Measurements from ENCODE around the gene GCNT1.
"Not testable (repeated sequence)": the region's sequence is repeated elsewhere in the genome, so short reads cannot be mapped to it uniquely, and the experiment has no call there.

Gene GCNT1

DNA sequence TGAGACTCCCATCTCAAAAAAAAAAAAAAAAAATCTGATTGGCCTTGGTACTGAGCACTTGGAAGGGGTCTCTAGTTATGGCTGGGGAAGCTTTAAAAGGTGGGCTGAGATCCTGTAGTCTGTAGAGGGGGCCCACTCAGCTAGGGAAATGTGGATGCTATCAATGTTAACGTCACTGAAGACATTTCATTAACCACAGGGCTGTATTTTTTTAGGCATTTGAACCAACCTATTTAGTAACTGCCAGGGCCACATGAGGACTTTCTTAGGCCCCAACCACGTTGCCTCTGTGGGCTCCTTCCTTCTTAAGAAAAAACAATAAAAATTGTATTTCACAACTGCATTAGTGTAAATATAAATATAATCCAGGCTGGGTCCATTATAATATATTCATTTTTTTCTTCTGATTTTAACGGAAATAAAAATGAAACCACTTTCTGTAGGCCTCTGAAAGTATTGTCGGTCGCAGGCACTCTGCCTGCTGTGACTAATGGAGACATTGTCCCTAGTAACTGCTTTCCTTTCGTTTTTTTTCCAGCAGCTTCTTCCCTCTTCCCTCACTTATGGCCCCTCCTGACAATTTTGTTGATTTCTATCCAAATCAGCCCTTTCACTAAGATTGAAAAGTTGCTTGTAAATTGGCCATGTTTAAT is 71.6 kb downstream of the GCNT1 start:
- Histone ChIP-seq H3K4me2 (ENCODE audit: low read depth, low read length, poor library complexity, severe bottlenecking) (peak overlapping the region; percentile 44), H3K9ac (ENCODE audit: low read depth, low read length, poor library complexity, severe bottlenecking) (peak overlapping the region; percentile 44), H3K9me2 (replicated peaks; ENCODE audit: low read depth, low read length) (no peaks in the 10 kb centered on the region), H2AFZ (ENCODE audit: low read length) (peak overlapping the region; percentile 61), H3F3A (ENCODE audit: low read depth) (no peaks in the 10 kb centered on the region), H3K4me1 (ENCODE audit: insufficient read depth, low read length, poor library complexity, severe bottlenecking) (peaks cover 29% of the 10 kb centered on the region), H3K79me2 (ENCODE audit: insufficient read depth, low read length) (no peaks in the 10 kb centered on the region), H3K4me3 (ENCODE audit: low read length, poor library complexity, severe bottlenecking) (no peak overlapping the region), H3K9me3 (ENCODE audit: insufficient read depth, low read depth, low read length) (no peaks in the 10 kb centered on the region), H3K27me3 (ENCODE audit: insufficient read depth, low read length, poor library complexity, severe bottlenecking) (no peaks in the 10 kb centered on the region), H3K36me3 (ENCODE audit: insufficient read depth, low read length) (no peaks in the 10 kb centered on the region), H4K20me1 (ENCODE audit: insufficient read depth, low read length, poor library complexity, severe bottlenecking) (no peaks in the 10 kb centered on the region)
- TF ChIP-seq, protein P1, sequence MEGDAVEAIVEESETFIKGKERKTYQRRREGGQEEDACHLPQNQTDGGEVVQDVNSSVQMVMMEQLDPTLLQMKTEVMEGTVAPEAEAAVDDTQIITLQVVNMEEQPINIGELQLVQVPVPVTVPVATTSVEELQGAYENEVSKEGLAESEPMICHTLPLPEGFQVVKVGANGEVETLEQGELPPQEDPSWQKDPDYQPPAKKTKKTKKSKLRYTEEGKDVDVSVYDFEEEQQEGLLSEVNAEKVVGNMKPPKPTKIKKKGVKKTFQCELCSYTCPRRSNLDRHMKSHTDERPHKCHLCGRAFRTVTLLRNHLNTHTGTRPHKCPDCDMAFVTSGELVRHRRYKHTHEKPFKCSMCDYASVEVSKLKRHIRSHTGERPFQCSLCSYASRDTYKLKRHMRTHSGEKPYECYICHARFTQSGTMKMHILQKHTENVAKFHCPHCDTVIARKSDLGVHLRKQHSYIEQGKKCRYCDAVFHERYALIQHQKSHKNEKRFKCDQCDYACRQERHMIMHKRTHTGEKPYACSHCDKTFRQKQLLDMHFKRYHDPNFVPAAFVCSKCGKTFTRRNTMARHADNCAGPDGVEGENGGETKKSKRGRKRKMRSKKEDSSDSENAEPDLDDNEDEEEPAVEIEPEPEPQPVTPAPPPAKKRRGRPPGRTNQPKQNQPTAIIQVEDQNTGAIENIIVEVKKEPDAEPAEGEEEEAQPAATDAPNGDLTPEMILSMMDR (conservative IDR thresholded peaks at IDR 0.05; ENCODE audit: low read length): no peak

DNA sequence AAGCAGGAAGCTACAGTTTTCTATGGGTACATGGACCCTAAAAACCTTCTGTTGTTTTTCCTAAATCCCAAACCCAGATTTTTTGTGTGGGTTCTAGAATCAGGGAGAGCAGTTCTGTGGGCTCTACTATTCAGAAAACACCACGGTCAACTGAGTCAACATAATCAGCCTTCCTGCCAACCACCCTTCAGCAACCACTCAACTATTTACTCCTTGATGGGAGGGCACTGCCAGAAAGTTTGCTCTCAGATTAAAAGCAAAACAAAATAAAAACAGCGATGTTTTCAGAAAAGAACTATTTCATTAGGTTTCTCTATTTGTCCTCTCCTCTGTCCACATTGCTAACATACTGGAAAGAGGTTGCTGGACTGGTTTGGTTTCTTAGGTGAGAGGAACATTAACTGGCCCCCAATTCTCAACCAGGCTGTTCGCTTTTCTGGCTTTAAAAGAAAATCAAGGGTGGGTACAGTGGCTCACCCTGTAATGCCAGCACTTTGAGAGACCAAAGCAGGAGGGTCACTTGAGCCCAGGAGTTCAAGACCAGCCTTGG is 72.3 kb downstream of the GCNT1 start:
- Histone ChIP-seq H4K20me1 (ENCODE audit: insufficient read depth, low read length, poor library complexity, severe bottlenecking) (no peaks in the 10 kb centered on the region), H3K79me2 (ENCODE audit: insufficient read depth, low read length) (no peaks in the 10 kb centered on the region), H3K9me2 (replicated peaks; ENCODE audit: low read depth, low read length) (no peaks in the 10 kb centered on the region), H3K9ac (ENCODE audit: low read depth, low read length, poor library complexity, severe bottlenecking) (no peak overlapping the region), H3K4me2 (ENCODE audit: low read depth, low read length, poor library complexity, severe bottlenecking) (no peak overlapping the region), H3K36me3 (ENCODE audit: insufficient read depth, low read length) (no peaks in the 10 kb centered on the region), H3F3A (ENCODE audit: low read depth) (no peaks in the 10 kb centered on the region), H3K27me3 (ENCODE audit: insufficient read depth, low read length, poor library complexity, severe bottlenecking) (no peaks in the 10 kb centered on the region), H3K4me3 (ENCODE audit: low read length, poor library complexity, severe bottlenecking) (no peak overlapping the region), H2AFZ (ENCODE audit: low read length) (0 out of 2 replicates have a peak overlapping the region, but pooled peaks have one; percentile 0), H3K9me3 (ENCODE audit: insufficient read depth, low read depth, low read length) (no peaks in the 10 kb centered on the region), H3K4me1 (ENCODE audit: insufficient read depth, low read length, poor library complexity, severe bottlenecking) (peaks cover 31% of the 10 kb centered on the region)
- no peak for TF ChIP-seq EZH2phosphoT487 (IDR thresholded peaks at IDR 0.05; ENCODE audit: borderline replicate concordance)
- TF ChIP-seq, protein P1 (conservative IDR thresholded peaks at IDR 0.05; ENCODE audit: low read length): no peak

- H3K4me3 ChIP-seq (ENCODE audit: low read length, poor library complexity, severe bottlenecking); H2AFZ ChIP-seq (ENCODE audit: low read length); H3K36me3 ChIP-seq (ENCODE audit: insufficient read depth, low read length); H3K79me2 ChIP-seq (ENCODE audit: insufficient read depth, low read length); H3K9me3 ChIP-seq (ENCODE audit: insufficient read depth, low read depth, low read length); H3K9me2 ChIP-seq (replicated peaks; ENCODE audit: low read depth, low read length); H3K27me3 ChIP-seq (ENCODE audit: insufficient read depth, low read length, poor library complexity, severe bottlenecking); H4K20me1 ChIP-seq (ENCODE audit: insufficient read depth, low read length, poor library complexity, severe bottlenecking); H3K9ac ChIP-seq (ENCODE audit: low read depth, low read length, poor library complexity, severe bottlenecking); H3F3A ChIP-seq (ENCODE audit: low read depth): not testable (repeated sequence)
- Histone ChIP-seq H3K4me2 (ENCODE audit: low read depth, low read length, poor library complexity, severe bottlenecking) (peak overlapping the region; percentile 10), H3K4me1 (ENCODE audit: insufficient read depth, low read length, poor library complexity, severe bottlenecking) (peaks cover 31% of the 10 kb centered on the region)
Measured at GRCh38 chr9:76532877-76533276, 73.9 kb downstream of the GCNT1 start.

DNA sequence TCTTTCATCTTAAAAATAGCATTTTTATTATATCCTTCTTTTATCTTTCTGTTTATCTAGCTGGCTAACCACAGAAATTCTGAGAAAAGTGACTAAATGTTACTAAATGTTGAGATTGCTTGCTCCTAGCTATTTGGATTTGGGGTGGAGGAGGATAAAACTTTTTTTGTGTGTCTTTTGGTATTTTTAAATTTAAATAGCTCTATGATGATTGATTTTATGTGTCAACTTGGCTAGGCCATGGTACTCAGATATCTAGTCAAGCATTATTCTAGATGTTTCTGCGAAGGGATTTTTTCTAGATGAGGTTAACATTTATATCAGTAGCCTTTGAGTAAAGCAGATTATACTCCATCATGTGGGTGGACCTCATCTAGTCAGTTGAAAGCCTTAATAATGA is 75.0 kb downstream of the GCNT1 start:
- no peak overlapping the region for H3K4me2 ChIP-seq (ENCODE audit: low read depth, low read length, poor library complexity, severe bottlenecking)

More for the DNA sequence above, 75.0 kb downstream of the GCNT1 start:
- TF ChIP-seq EZH2phosphoT487 (IDR thresholded peaks at IDR 0.05; ENCODE audit: borderline replicate concordance): no peak
- TF ChIP-seq, protein P1 (conservative IDR thresholded peaks at IDR 0.05; ENCODE audit: low read length): no peak
- Histone ChIP-seq H3K9ac (ENCODE audit: low read depth, low read length, poor library complexity, severe bottlenecking) (no peak overlapping the region), H3K9me2 (replicated peaks; ENCODE audit: low read depth, low read length) (no peaks in the 10 kb centered on the region), H3K9me3 (ENCODE audit: insufficient read depth, low read depth, low read length) (no peaks in the 10 kb centered on the region), H3K27me3 (ENCODE audit: insufficient read depth, low read length, poor library complexity, severe bottlenecking) (no peaks in the 10 kb centered on the region), H4K20me1 (ENCODE audit: insufficient read depth, low read length, poor library complexity, severe bottlenecking) (no peaks in the 10 kb centered on the region), H3F3A (ENCODE audit: low read depth) (no peaks in the 10 kb centered on the region), H3K4me3 (ENCODE audit: low read length, poor library complexity, severe bottlenecking) (no peak overlapping the region), H2AFZ (ENCODE audit: low read length) (no peak overlapping the region), H3K79me2 (ENCODE audit: insufficient read depth, low read length) (no peaks in the 10 kb centered on the region), H3K36me3 (ENCODE audit: insufficient read depth, low read length) (no peaks in the 10 kb centered on the region), H3K4me1 (ENCODE audit: insufficient read depth, low read length, poor library complexity, severe bottlenecking) (peaks cover 31% of the 10 kb centered on the region)
